SK-N-SH (cell line): Measurements from ENCODE around the gene APH1B. TPM values are rescaled to one million over a fixed set of nuclear protein-coding genes. Genes with fewer than 3 reads are reported as not detected.

Experiments used
- CTCF ChIA-PET: fragments of 300-600, 350-600 bp; formaldehyde crosslinking; extraction: SDS; loops from one replicate; lab custom pipeline; 2021; lab: Yijun Ruan, JAX
- POLR2A ChIA-PET: fragments of 350-600 bp; sonication (Branson Sonifier 250); formaldehyde crosslinking; extraction: SDS; loops from one replicate; lab custom pipeline; 2020; ENCODE audit warnings: antibody characterized with exemption, inconsistent platforms; lab: Yijun Ruan, JAX
- DNase-seq: peaks from one replicate; pipeline ENCODE4 v3.0.0; 2012
- H2AFZ ChIP-seq: fragments of 200-600 bp; sonication (generic); 2 replicates; pipeline ENCODE4 v1.8.1; 2016; ENCODE audit warnings: antibody characterized with exemption, mild to moderate bottlenecking, low read depth
- H3F3A ChIP-seq: fragments of 200-600 bp; sonication (generic); replicated peaks from 2 replicates; pipeline ENCODE3; 2016; ENCODE audit warnings: antibody characterized with exemption, mild to moderate bottlenecking; ENCODE audit not compliant: insufficient read depth
- H3K27ac ChIP-seq, 2 experiments: fragments of 200-500 bp in 1 of 2; fragments of 200-600 bp in 1 of 2; sonication (Bioruptor generic) in 1 of 2; sonication (generic), shearing (Covaris generic) in 1 of 2; 2 replicates each; pipeline versions ENCODE4 v1.5.1 to v1.6.1; 2014 to 2016; ENCODE audit warnings: low read depth in 2 of 2, inconsistent platforms in 1 of 2, low read length in 1 of 2, mild to moderate bottlenecking in 1 of 2, mixed read lengths in 1 of 2
- H3K27me3 ChIP-seq: fragments of 200-600 bp; sonication (generic), shearing (Covaris generic); 2 replicates; pipeline ENCODE4 v1.6.1; 2016; ENCODE audit warnings: mixed run types; ENCODE audit not compliant: insufficient read depth
- H3K36me3 ChIP-seq, 2 experiments: fragments of 200-500 bp in 1 of 2; fragments of 200-600 bp in 1 of 2; sonication (Bioruptor generic) in 1 of 2; sonication (generic) in 1 of 2; replicated peaks in 1 of 2; 2 replicates each; pipeline versions ENCODE3 to v1.5.1; 2014 to 2016; ENCODE audit warnings: low read length in 1 of 2, mild to moderate bottlenecking in 1 of 2; ENCODE audit not compliant: insufficient read depth in 2 of 2, control insufficient read depth in 1 of 2
- H3K4me1 ChIP-seq, 2 experiments: fragments of 200-500 bp in 1 of 2; fragments of 200-600 bp in 1 of 2; sonication (Bioruptor generic) in 1 of 2; sonication (generic), shearing (Covaris generic) in 1 of 2; 2 replicates each; pipeline versions ENCODE4 v1.5.1 to v1.6.1; 2014 to 2016; ENCODE audit warnings: low read depth in 1 of 2, low read length in 1 of 2, mixed run types in 1 of 2; ENCODE audit not compliant: insufficient read depth in 2 of 2, control insufficient read depth in 1 of 2
- H3K4me2 ChIP-seq: fragments of 200-600 bp; sonication (generic), shearing (Covaris generic); 2 replicates; pipeline ENCODE4 v1.6.1; 2017; ENCODE audit warnings: mixed run types
- H3K4me3 ChIP-seq, 2 experiments: fragments of 200-500 bp in 1 of 2; fragments of 200-600 bp in 1 of 2; sonication (Bioruptor generic) in 1 of 2; sonication (generic), shearing (Covaris generic) in 1 of 2; 2 replicates each; pipeline versions ENCODE4 v1.5.1 to v1.8.1; 2014 to 2016; ENCODE audit warnings: low read depth in 2 of 2, inconsistent platforms in 1 of 2, low read length in 1 of 2, mild to moderate bottlenecking in 1 of 2, mixed read lengths in 1 of 2, moderate library complexity in 1 of 2
- H3K79me2 ChIP-seq: fragments of 200-600 bp; sonication (generic); 2 replicates; pipeline ENCODE4 v1.8.1; 2017; ENCODE audit warnings: mild to moderate bottlenecking; ENCODE audit not compliant: insufficient read depth
- H3K9ac ChIP-seq: fragments of 200-600 bp; sonication (generic); 2 replicates; pipeline ENCODE4 v1.6.1; 2017; ENCODE audit warnings: mixed run types
- H3K9me2 ChIP-seq: fragments of 200-600 bp; sonication (generic); 2 replicates; pipeline ENCODE4 v1.6.1; 2017; ENCODE audit warnings: mixed run types
- H3K9me3 ChIP-seq: fragments of 200-600 bp; sonication (generic); 2 replicates; pipeline ENCODE4 v1.6.1; 2017; ENCODE audit warnings: mixed run types, mild to moderate bottlenecking, moderate library complexity
- H4K20me1 ChIP-seq: fragments of 200-600 bp; sonication (generic); 2 replicates; pipeline ENCODE4 v1.6.1; 2017; ENCODE audit warnings: mild to moderate bottlenecking, mixed run types; ENCODE audit not compliant: insufficient read depth
- CTCF ChIP-seq: fragments of 200-600 bp; sonication (generic); IDR thresholded peaks from 2 replicates; pipeline ENCODE4 v1.6.1; 2017; ENCODE audit warnings: antibody characterized with exemption, mild to moderate bottlenecking, moderate library complexity
- EZH2phosphoT487 ChIP-seq: fragments of 200-600 bp; sonication (generic); IDR thresholded peaks from 2 replicates; pipeline ENCODE4 v1.6.1; 2017; ENCODE audit warnings: low read depth, mixed run types, mild to moderate bottlenecking, antibody characterized with exemption, moderate library complexity, borderline replicate concordance
- FOSL2 ChIP-seq: IDR thresholded peaks from 2 replicates; pipeline ENCODE4 v1.4.0; 2012; ENCODE audit warnings: low read depth, mild to moderate bottlenecking, moderate library complexity, borderline replicate concordance
- FOXJ3 ChIP-seq: sonication (generic); formaldehyde crosslinking; IDR thresholded peaks from 2 replicates; pipeline ENCODE4 v1.5.1; 2020; ENCODE audit warnings: mild to moderate bottlenecking, missing genetic modification reagents
- FOXM1 ChIP-seq: IDR thresholded peaks from 2 replicates; pipeline ENCODE4 v1.4.0; 2012; ENCODE audit warnings: low read depth, mild to moderate bottlenecking
- GATA2 ChIP-seq: sonication (generic); formaldehyde crosslinking; IDR thresholded peaks from 2 replicates; pipeline ENCODE4 v1.5.0; 2020; ENCODE audit warnings: mild to moderate bottlenecking, missing genetic modification reagents
- JUND ChIP-seq: IDR thresholded peaks from 2 replicates; pipeline ENCODE4 v1.4.0; 2012
- POLR2AphosphoS5 ChIP-seq: IDR thresholded peaks from 2 replicates; pipeline ENCODE4 v1.6.1; 2012; ENCODE audit warnings: low read depth, low read length
- RAD21 ChIP-seq: IDR thresholded peaks from 2 replicates; pipeline ENCODE4 v1.6.1; 2012; ENCODE audit warnings: mild to moderate bottlenecking, low read length
- RCOR1 ChIP-seq: fragments of 150-350 bp; IDR thresholded peaks from 2 replicates; pipeline ENCODE4 v1.6.1; 2017; ENCODE audit warnings: antibody characterized with exemption, low read length
- RXRA ChIP-seq: IDR thresholded peaks from 2 replicates; pipeline ENCODE4 v1.4.0; 2012; ENCODE audit warnings: low read depth, mild to moderate bottlenecking, borderline replicate concordance
- TEAD4 ChIP-seq: IDR thresholded peaks from 2 replicates; pipeline ENCODE4 v1.4.0; 2012; ENCODE audit warnings: mild to moderate bottlenecking, borderline replicate concordance; ENCODE audit not compliant: insufficient read depth
- WGBS: methylation state at CpG from one replicate; pipeline ENCODE4 v1.1.6; 2017; ENCODE audit warnings: low lambda C conversion rate; 5-methylcytosine and 5-hydroxymethylcytosine counted together
- polyA plus RNA-seq, 3 experiments: library from polyadenylated mRNA; depleted of rRNA; stranded (reverse); fragments of >200 nt; gene quantifications; 2 replicates each; pipeline ENCODE4 v1.2.3, GENCODE V29; 2012
- TF ChIP-seq, protein P1 (sequence below): IDR thresholded peaks from 2 replicates; pipeline ENCODE4 v1.4.0; 2012; ENCODE audit warnings: low read depth
- TF ChIP-seq, protein P2 (sequence below): IDR thresholded peaks from 2 replicates; pipeline ENCODE4 v1.4.0; 2012; ENCODE audit warnings: low read depth, borderline replicate concordance
- TF ChIP-seq, protein P3 (sequence below): IDR thresholded peaks from 2 replicates; pipeline ENCODE4; 2012
- TF ChIP-seq, protein P4 (sequence below): fragments of 150-350 bp; IDR thresholded peaks from 2 replicates; pipeline ENCODE4 v1.6.1; 2017; ENCODE audit warnings: antibody characterized with exemption, low read length, low read depth, borderline replicate concordance

APH1B gene
- polyA plus RNA-seq, 1 of the 3 experiments (the other 2 are of a cell fraction): 7.6 TPM

DNA sequence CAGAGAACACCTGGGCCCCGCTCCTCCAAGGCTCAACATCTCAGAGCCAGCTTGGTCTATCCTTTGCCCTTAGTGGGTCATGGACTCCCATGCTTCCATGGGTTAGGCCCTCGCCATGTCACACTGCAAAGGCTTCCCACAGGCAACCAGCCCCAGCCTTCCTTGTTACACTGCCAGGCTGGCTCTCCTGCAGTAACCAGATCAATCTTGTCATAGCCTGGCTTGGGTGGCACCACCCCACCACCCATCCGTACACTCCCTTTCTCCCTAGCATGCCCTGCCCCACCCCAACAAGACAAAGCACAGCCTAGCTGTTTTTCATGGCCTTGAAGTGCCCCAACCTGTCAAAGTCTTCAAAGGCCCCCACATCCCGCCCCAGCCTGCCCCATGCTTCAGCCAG, 73.8 kb downstream of the APH1B start:
- no peaks in the 10 kb centered on the region for H3K9me2 ChIP-seq
- H3K79me2 ChIP-seq: no peaks in the 10 kb centered on the region; the same call in 1 of the 2 replicates
- TF ChIP-seq POLR2AphosphoS5 (no peak), CTCF (no peak), FOXJ3 (CRISPR knock-in tag) (no peak), GATA2 (CRISPR knock-in tag) (no peak), RCOR1 (no peak), FOXM1 (no peak), EZH2phosphoT487 (no peak), RXRA (no peak), JUND (no peak), RAD21 (no peak), TEAD4 (no peak), FOSL2 (no peak)
- TF ChIP-seq, protein P1, sequence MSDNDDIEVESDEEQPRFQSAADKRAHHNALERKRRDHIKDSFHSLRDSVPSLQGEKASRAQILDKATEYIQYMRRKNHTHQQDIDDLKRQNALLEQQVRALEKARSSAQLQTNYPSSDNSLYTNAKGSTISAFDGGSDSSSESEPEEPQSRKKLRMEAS: no peak
- TF ChIP-seq, protein P2, sequence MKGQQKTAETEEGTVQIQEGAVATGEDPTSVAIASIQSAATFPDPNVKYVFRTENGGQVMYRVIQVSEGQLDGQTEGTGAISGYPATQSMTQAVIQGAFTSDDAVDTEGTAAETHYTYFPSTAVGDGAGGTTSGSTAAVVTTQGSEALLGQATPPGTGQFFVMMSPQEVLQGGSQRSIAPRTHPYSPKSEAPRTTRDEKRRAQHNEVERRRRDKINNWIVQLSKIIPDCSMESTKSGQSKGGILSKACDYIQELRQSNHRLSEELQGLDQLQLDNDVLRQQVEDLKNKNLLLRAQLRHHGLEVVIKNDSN: no peak
- TF ChIP-seq, protein P3, sequence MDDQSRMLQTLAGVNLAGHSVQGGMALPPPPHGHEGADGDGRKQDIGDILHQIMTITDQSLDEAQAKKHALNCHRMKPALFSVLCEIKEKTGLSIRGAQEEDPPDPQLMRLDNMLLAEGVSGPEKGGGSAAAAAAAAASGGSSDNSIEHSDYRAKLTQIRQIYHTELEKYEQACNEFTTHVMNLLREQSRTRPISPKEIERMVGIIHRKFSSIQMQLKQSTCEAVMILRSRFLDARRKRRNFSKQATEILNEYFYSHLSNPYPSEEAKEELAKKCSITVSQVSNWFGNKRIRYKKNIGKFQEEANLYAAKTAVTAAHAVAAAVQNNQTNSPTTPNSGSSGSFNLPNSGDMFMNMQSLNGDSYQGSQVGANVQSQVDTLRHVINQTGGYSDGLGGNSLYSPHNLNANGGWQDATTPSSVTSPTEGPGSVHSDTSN: no peak
- TF ChIP-seq, protein P4, sequence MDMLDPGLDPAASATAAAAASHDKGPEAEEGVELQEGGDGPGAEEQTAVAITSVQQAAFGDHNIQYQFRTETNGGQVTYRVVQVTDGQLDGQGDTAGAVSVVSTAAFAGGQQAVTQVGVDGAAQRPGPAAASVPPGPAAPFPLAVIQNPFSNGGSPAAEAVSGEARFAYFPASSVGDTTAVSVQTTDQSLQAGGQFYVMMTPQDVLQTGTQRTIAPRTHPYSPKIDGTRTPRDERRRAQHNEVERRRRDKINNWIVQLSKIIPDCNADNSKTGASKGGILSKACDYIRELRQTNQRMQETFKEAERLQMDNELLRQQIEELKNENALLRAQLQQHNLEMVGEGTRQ: no peak
- WGBS: 98% methylated on average over 4 of the region's 4 CpGs
- CTCF ChIA-PET: no interaction called here
- H3K27me3 ChIP-seq: no peaks in the 10 kb centered on the region
- no peak overlapping the region for H3K4me3 ChIP-seq
- H3F3A ChIP-seq: peaks cover 11% of the 10 kb centered on the region
- H2AFZ ChIP-seq: no peak overlapping the region
- H3K4me2 ChIP-seq: no peak overlapping the region
- DNase-seq: no peak
- H3K4me1 ChIP-seq: peaks cover 19 to 30% of the 10 kb centered on the region in 2 experiments
- no peaks in the 10 kb centered on the region for H4K20me1 ChIP-seq
- H3K36me3 ChIP-seq: no peaks in the 10 kb centered on the region
- POLR2A ChIA-PET: no interaction called here
- no peaks in the 10 kb centered on the region for H3K9me3 ChIP-seq
- H3K27ac ChIP-seq: no peak overlapping the region
- H3K9ac ChIP-seq: no peak overlapping the region
